B cell (primary cell): ENCODE results near the gene RNF181. TPM values are rescaled to one million over a fixed set of nuclear protein-coding genes. Genes with fewer than 3 reads are reported as not detected.

Source experiments
- ATAC-seq: fragments of 200-7000 bp; cut with Tn5 transposase; one replicate; pipeline ENCODE4 v1.10.0; 2021; ENCODE audit warnings: low read depth, mild to moderate bottlenecking, moderate number of reproducible peaks, moderate library complexity
- CTCF ChIA-PET: fragments of 350-600 bp; sonication (Branson Sonifier 250); formaldehyde crosslinking; loops from one replicate; lab custom pipeline; 2021; ENCODE audit warnings: antibody characterized with exemption, inconsistent platforms; lab: Charles Lee
- POLR2A ChIA-PET: fragments of 350-600 bp; sonication (Branson Sonifier 250); formaldehyde crosslinking; loops from one replicate; lab custom pipeline; 2021; ENCODE audit warnings: antibody characterized with exemption; lab: Charles Lee
- DNase-seq: peaks from one replicate; pipeline ENCODE4 v3.0.0; 2013
- H2AFZ ChIP-seq: 2 replicates; pipeline ENCODE4 v1.6.1; 2012; ENCODE audit warnings: mild to moderate bottlenecking, low read depth, low read length; ENCODE audit not compliant: insufficient read depth, poor library complexity, severe bottlenecking
- H3K27ac ChIP-seq, 2 donors: 1 replicate in 1 of 2; 2 replicates in 1 of 2; pipeline ENCODE4 v1.5.1; 2012 to 2013; ENCODE audit warnings: low read length in 2 of 2, mild to moderate bottlenecking in 2 of 2, moderate library complexity in 1 of 2
- H3K27me3 ChIP-seq, 4 experiments: fragments of 200-600 bp in 1 of 4; sonication (generic) in 1 of 4; replicated peaks in 1 of 4; 1 replicate in 2 of 4; 2 replicates in 2 of 4; pipeline versions ENCODE4 v1.6.1 to v1.7.0; 2013 to 2016; ENCODE audit warnings: low read length in 3 of 4, mild to moderate bottlenecking in 2 of 4, mixed read lengths in 1 of 4, moderate library complexity in 1 of 4; ENCODE audit not compliant: insufficient read depth in 4 of 4, control insufficient read depth in 3 of 4; ENCODE audit errors: control extremely low read depth in 1 of 4
- H3K36me3 ChIP-seq, 2 experiments: replicated peaks in 1 of 2; 1 replicate in 1 of 2; 2 replicates in 1 of 2; pipeline versions ENCODE4 v1.6.1 to v1.7.1; 2013; ENCODE audit warnings: low read length in 1 of 2; ENCODE audit not compliant: insufficient read depth in 2 of 2, control insufficient read depth in 1 of 2; ENCODE audit errors: control extremely low read depth in 1 of 2, extremely low read depth in 1 of 2
- H3K4me1 ChIP-seq, 2 donors: fragments of 200-600 bp in 1 of 2; sonication (generic) in 1 of 2; 1 replicate in 1 of 2; 2 replicates in 1 of 2; pipeline versions ENCODE4 v1.5.1 to v1.6.1; 2013 to 2017; ENCODE audit warnings: low read length in 2 of 2; ENCODE audit not compliant: control insufficient read depth in 2 of 2, insufficient read depth in 2 of 2
- H3K4me2 ChIP-seq: replicated peaks from 2 replicates; pipeline ENCODE3; 2012; ENCODE audit warnings: mild to moderate bottlenecking, low read depth, low read length; ENCODE audit not compliant: poor library complexity, severe bottlenecking
- H3K4me3 ChIP-seq, 5 experiments: fragments of 200-600 bp in 1 of 5; sonication (generic) in 1 of 5; 1 replicate in 3 of 5; 2 replicates in 2 of 5; pipeline versions ENCODE4 v1.5.1 to v1.7.0; 2011 to 2016; ENCODE audit warnings: low read length in 4 of 5, mild to moderate bottlenecking in 4 of 5, low read depth in 2 of 5, control low read depth in 1 of 5, moderate library complexity in 1 of 5; ENCODE audit not compliant: insufficient read depth in 1 of 5; ENCODE audit errors: control extremely low read depth in 1 of 5, extremely low read depth in 1 of 5
- H3K79me2 ChIP-seq: fragments of 200-600 bp; sonication (generic); one replicate; pipeline ENCODE4 v1.6.0; 2016; ENCODE audit warnings: low read length; ENCODE audit not compliant: control insufficient read depth, insufficient read depth
- H3K9ac ChIP-seq: fragments of 200-600 bp; sonication (generic); 2 replicates; pipeline ENCODE4 v1.6.1; 2017; ENCODE audit warnings: mild to moderate bottlenecking, low read length, moderate library complexity
- H3K9me3 ChIP-seq, 3 donors: one replicate each; pipeline versions ENCODE4 v1.6.1 to v1.7.1; 2013; ENCODE audit warnings: low read length in 2 of 3; ENCODE audit not compliant: control insufficient read depth in 2 of 3, insufficient read depth in 1 of 3; ENCODE audit errors: control extremely low read depth in 1 of 3
- H4K20me1 ChIP-seq: 2 replicates; pipeline ENCODE4 v1.6.0; 2012; ENCODE audit warnings: mild to moderate bottlenecking, low read length; ENCODE audit not compliant: insufficient read depth, control insufficient read depth, poor library complexity, severe bottlenecking
- H3K27ac Mint-ChIP-seq: one replicate; pipeline ENCODE4 v1.8.0; 2021; ENCODE audit warnings: mixed read lengths
- H3K27me3 Mint-ChIP-seq: one replicate; pipeline ENCODE4 v1.8.0; 2021; ENCODE audit warnings: mixed read lengths
- H3K4me1 Mint-ChIP-seq: one replicate; pipeline ENCODE4 v1.8.0; 2021; ENCODE audit warnings: mixed read lengths
- H3K4me3 Mint-ChIP-seq: one replicate; pipeline ENCODE4 v1.8.0; 2021; ENCODE audit warnings: mixed read lengths
- H3K9me3 Mint-ChIP-seq: one replicate; pipeline ENCODE4 v1.8.0; 2022; ENCODE audit warnings: mixed read lengths; ENCODE audit not compliant: insufficient read depth
- EZH2 ChIP-seq: IDR thresholded peaks from 2 replicates; pipeline ENCODE4 v1.6.1; 2012; ENCODE audit warnings: borderline replicate concordance, low read depth, mild to moderate bottlenecking, moderate library complexity, low read length; ENCODE audit not compliant: insufficient read depth, poor library complexity, severe bottlenecking
- WGBS: methylation state at CpG from one replicate; pipeline ENCODE4 v1.1.5; 2013; ENCODE audit warnings: missing lambda C conversion rate; ENCODE audit not compliant: insufficient coverage; 5-methylcytosine and 5-hydroxymethylcytosine counted together
- intact Hi-C: fragments of 100-400 bp; cut with micrococcal nuclease; formaldehyde crosslinking; loops from one replicate; pipeline ENCODE4 v1.10.0; 2022
- polyA plus RNA-seq: library from polyadenylated mRNA; depleted of rRNA; stranded (reverse); fragments of >200 nt; gene quantifications from 2 replicates; pipeline ENCODE4 v1.2.3, GENCODE V29; 2012
- total RNA-seq, 2 donors: library from RNA; stranded (reverse); fragments of 120-200 nt in 1 of 2; gene quantifications; 1 replicate in 1 of 2; 2 replicates in 1 of 2; pipeline versions ENCODE4 v1.2.3 to v1.2.4, GENCODE V29; 2013 to 2022
- TF ChIP-seq, protein P1 (sequence below): fragments of 200-600 bp; IDR thresholded peaks from one replicate; pipeline ENCODE4 v1.8.0; 2022; ENCODE audit warnings: antibody characterized with exemption, mild to moderate bottlenecking

The RNF181 gene
- total and polyA plus RNA-seq, 2 donors (not counting 1 experiment from before 2014, with no cell fraction given): 76.6 to 151 TPM

DNA sequence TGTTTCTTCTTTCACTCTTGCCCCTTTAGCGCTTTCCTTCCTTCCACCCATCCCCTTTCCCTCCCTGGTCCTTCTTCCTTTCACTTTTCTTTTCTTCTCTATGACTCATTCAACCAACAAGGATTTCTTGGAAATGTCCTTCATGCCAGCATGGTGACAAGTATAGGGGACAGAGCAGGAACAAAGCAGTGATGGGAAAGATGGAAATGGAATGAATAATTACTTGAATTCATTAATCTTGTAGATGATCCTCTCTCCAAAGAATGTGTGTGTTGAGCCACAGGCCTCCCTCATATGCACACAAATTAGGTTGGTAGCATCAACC is 9.8 kb upstream of the RNF181 start:
- H3K79me2 ChIP-seq: peaks cover 25% of the 10 kb centered on the region
- H2AFZ ChIP-seq: no peak overlapping the region
- H3K27ac Mint-ChIP-seq: peak overlapping the region; percentile 16
- H3K4me3 ChIP-seq: no peak overlapping the region
- intact Hi-C loops: no loop called here
- H3K4me3 Mint-ChIP-seq: peak overlapping the region; percentile 90
- POLR2A ChIA-PET: interaction anchor here (0.5 to 1.9 kb wide), 2 partner anchors 10 to 14 kb away, joined by 4 to 8 read pairs; partner anchors contain the start of gene RNF181
- CTCF ChIA-PET: interaction anchor here (1.1 to 2.5 kb wide), 2 partner anchors 10 to 166 kb away, joined by 3 to 11 read pairs; partner anchors contain the start of gene RNF181
- peaks cover 46% of the 10 kb centered on the region for H3K4me1 Mint-ChIP-seq
- H3K27me3 Mint-ChIP-seq: no peaks in the 10 kb centered on the region
- peaks cover 0 to 17% of the 10 kb centered on the region in 2 experiments for H3K36me3 ChIP-seq
- H3K27ac ChIP-seq: peak overlapping the region in 1 of 2 donors; percentile 4
- no peak for ATAC-seq
- H3K27me3 ChIP-seq: no peaks in the 10 kb centered on the region
- WGBS: 80% methylated on average over 1 of the region's 1 CpG
- TF ChIP-seq, protein P1, sequence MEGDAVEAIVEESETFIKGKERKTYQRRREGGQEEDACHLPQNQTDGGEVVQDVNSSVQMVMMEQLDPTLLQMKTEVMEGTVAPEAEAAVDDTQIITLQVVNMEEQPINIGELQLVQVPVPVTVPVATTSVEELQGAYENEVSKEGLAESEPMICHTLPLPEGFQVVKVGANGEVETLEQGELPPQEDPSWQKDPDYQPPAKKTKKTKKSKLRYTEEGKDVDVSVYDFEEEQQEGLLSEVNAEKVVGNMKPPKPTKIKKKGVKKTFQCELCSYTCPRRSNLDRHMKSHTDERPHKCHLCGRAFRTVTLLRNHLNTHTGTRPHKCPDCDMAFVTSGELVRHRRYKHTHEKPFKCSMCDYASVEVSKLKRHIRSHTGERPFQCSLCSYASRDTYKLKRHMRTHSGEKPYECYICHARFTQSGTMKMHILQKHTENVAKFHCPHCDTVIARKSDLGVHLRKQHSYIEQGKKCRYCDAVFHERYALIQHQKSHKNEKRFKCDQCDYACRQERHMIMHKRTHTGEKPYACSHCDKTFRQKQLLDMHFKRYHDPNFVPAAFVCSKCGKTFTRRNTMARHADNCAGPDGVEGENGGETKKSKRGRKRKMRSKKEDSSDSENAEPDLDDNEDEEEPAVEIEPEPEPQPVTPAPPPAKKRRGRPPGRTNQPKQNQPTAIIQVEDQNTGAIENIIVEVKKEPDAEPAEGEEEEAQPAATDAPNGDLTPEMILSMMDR: no peak
- TF ChIP-seq EZH2: no peak
- DNase-seq: no peak
- H3K4me2 ChIP-seq: peak overlapping the region; percentile 89
- no peak overlapping the region for H3K9ac ChIP-seq
- peaks cover 22 to 38% of the 10 kb centered on the region in 2 donors for H3K4me1 ChIP-seq
- no peaks in the 10 kb centered on the region for H3K9me3 Mint-ChIP-seq
- H3K9me3 ChIP-seq: no peaks in the 10 kb centered on the region
- no peaks in the 10 kb centered on the region for H4K20me1 ChIP-seq

DNA sequence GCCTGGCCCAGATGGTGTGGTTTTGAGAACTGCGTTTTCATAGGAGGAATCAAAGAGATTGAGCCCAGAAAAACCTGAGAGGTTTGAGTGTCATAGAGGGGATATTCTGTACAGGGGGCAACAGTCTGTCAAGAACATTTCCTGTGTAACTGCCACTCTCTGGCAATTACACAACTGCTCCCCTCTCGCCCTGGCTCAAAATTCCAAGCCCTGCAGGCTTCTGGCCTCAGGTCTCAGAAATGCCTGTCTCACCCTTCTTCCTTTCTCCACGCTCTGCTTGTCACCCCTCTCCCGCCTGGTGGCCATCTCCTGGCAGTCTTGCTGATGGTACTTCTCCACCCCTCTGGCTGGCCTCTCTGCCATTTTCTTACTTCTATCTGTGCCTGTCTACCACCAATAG is 7.3 kb upstream of the RNF181 start:
- no peak for ATAC-seq
- TF ChIP-seq EZH2: no peak
- TF ChIP-seq, protein P1: no peak
- H2AFZ ChIP-seq: no peak overlapping the region
- H3K4me1 ChIP-seq: peaks cover 22 to 38% of the 10 kb centered on the region in 2 donors
- Mint-ChIP-seq H3K27ac (no peak overlapping the region), H3K9me3 (no peaks in the 10 kb centered on the region), H3K4me1 (peaks cover 40% of the 10 kb centered on the region), H3K4me3 (no peak overlapping the region), H3K27me3 (no peaks in the 10 kb centered on the region)
- POLR2A ChIA-PET: interaction anchor here (0.6 to 1.0 kb wide), 2 partner anchors 8 to 26 kb away, joined by 3 to 10 read pairs; no protein-coding TSS in a partner anchor
- no peak overlapping the region for H3K27ac ChIP-seq
- no peaks in the 10 kb centered on the region for H3K36me3 ChIP-seq
- no peak overlapping the region for H3K4me2 ChIP-seq
- intact Hi-C loops: no loop called here
- no peaks in the 10 kb centered on the region for H3K27me3 ChIP-seq
- H3K9me3 ChIP-seq: no peaks in the 10 kb centered on the region
- H3K4me3 ChIP-seq: no peak overlapping the region
- peaks cover 23% of the 10 kb centered on the region for H3K79me2 ChIP-seq
- 20% methylated on average over 4 of the region's 4 CpGs for WGBS
- no peak overlapping the region for H3K9ac ChIP-seq
- no peaks in the 10 kb centered on the region for H4K20me1 ChIP-seq
- CTCF ChIA-PET: interaction anchor here (0.8 to 1.8 kb wide), 5 partner anchors 9 to 49 kb away, joined by 3 to 8 read pairs (median 4); partner anchors contain the start of genes GGCX and TMEM150A
- no peak for DNase-seq
